ENCODE results near the gene UTP25.

DNA sequence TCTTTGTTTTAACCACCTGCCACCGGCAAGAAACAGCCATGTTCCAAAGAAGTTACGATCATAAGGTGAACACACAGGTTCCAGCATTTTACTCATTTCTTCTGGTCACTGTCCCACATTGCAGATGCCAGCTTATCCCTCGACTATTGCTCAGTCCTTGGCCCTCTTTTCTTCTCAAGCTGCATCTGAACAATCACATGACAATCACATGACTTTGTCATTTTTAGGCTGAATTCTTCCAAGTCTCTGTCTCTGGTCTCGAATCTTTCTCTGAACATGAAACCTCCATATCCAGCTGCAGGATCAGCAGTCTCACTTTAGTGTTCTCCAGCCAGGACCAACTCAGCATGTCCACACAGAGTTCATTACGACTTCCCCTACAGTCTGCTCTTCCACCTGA lies 53.8 kb downstream of the UTP25 start:
- no peak for TF ChIP-seq EZH2 (IDR thresholded peaks at IDR 0.05; ENCODE audit: insufficient read depth, low read length)
- TF ChIP-seq, protein P1, sequence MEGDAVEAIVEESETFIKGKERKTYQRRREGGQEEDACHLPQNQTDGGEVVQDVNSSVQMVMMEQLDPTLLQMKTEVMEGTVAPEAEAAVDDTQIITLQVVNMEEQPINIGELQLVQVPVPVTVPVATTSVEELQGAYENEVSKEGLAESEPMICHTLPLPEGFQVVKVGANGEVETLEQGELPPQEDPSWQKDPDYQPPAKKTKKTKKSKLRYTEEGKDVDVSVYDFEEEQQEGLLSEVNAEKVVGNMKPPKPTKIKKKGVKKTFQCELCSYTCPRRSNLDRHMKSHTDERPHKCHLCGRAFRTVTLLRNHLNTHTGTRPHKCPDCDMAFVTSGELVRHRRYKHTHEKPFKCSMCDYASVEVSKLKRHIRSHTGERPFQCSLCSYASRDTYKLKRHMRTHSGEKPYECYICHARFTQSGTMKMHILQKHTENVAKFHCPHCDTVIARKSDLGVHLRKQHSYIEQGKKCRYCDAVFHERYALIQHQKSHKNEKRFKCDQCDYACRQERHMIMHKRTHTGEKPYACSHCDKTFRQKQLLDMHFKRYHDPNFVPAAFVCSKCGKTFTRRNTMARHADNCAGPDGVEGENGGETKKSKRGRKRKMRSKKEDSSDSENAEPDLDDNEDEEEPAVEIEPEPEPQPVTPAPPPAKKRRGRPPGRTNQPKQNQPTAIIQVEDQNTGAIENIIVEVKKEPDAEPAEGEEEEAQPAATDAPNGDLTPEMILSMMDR (IDR thresholded peaks at IDR 0.05; ENCODE audit: insufficient read depth, low read depth, low read length): no peak

Data from astrocyte (in vitro differentiated cells and primary cell).